ENCODE data around the gene TAS2R30.
"Not testable (repeated sequence)": the region's sequence is repeated elsewhere in the genome, so short reads cannot be mapped to it uniquely, and the experiment has no call there.

Gene TAS2R30

GRCh38 chr12:11134305-11134704 lies at the start of gene TAS2R30:
Gene TAS2R30 (minus strand): TSS chr12:11134644. CDS start chr12:11134244, 400 bp downstream.
- DNase-seq: no peak

GRCh38 chr12:11183011-11183410 lies 48.6 kb upstream of the TAS2R30 start:
- DNase-seq: no peak

- DNase-seq: no peak
Observed at GRCh38 chr12:11182529-11182928, 48.1 kb upstream of the TAS2R30 start.

- no peak for DNase-seq
Observed at GRCh38 chr12:11178250-11178649, 43.8 kb upstream of the TAS2R30 start.

- no peak for DNase-seq
Observed at GRCh38 chr12:11174022-11174421, 39.6 kb upstream of the TAS2R30 start.

GRCh38 chr12:11171969-11172675 lies 37.7 kb upstream of the TAS2R30 start:
- no peak for DNase-seq

- peak; percentile 70 for DNase-seq
Observed at GRCh38 chr12:11171145-11171968, 36.9 kb upstream of the TAS2R30 start, which contains the start of gene SMIM10L1. Gene SMIM10L1 (plus strand): TSS chr12:11171194. CDS start chr12:11171357, 163 bp downstream.

- DNase-seq: no peak
Observed at GRCh38 chr12:11170810-11171144, 36.3 kb upstream of the TAS2R30 start.

- DNase-seq: no peak
Observed at GRCh38 chr12:11166300-11166699, 31.9 kb upstream of the TAS2R30 start.

GRCh38 chr12:11164384-11164783 lies 29.9 kb upstream of the TAS2R30 start:
- no peak for DNase-seq

- DNase-seq: no peak
Observed at GRCh38 chr12:11162502-11162901, 28.1 kb upstream of the TAS2R30 start.

- DNase-seq: no peak
Observed at GRCh38 chr12:11158885-11159444, 24.5 kb upstream of the TAS2R30 start.

- DNase-seq: no peak
Observed at GRCh38 chr12:11154400-11154925, 20.0 kb upstream of the TAS2R30 start.

GRCh38 chr12:11152725-11153124 lies 18.3 kb upstream of the TAS2R30 start:
- no peak for DNase-seq

GRCh38 chr12:11150832-11151231 lies 16.4 kb upstream of the TAS2R30 start:
- DNase-seq: no peak

GRCh38 chr12:11147420-11147819 lies 13.0 kb upstream of the TAS2R30 start:
- DNase-seq: no peak

GRCh38 chr12:11144297-11144696 lies 9.9 kb upstream of the TAS2R30 start:
- DNase-seq: no peak

- no peak for DNase-seq
Observed at GRCh38 chr12:11143352-11143751, 8.9 kb upstream of the TAS2R30 start.

GRCh38 chr12:11136075-11136474 lies 1.6 kb upstream of the TAS2R30 start:
- no peak for DNase-seq

GRCh38 chr12:11133816-11134215 lies 628 bp downstream of the TAS2R30 start:
- DNase-seq: no peak

GRCh38 chr12:11133162-11133561 lies 1.3 kb downstream of the TAS2R30 start:
- no peak for DNase-seq

- no peak for DNase-seq
Observed at GRCh38 chr12:11130999-11131398, 3.4 kb downstream of the TAS2R30 start.

GRCh38 chr12:11130382-11130781 lies 4.1 kb downstream of the TAS2R30 start:
- DNase-seq: no peak

GRCh38 chr12:11114130-11114529 lies 20.3 kb downstream of the TAS2R30 start:
- not testable (repeated sequence) for DNase-seq

Data from GF-D8 (cell line).